Astrocyte of the cerebellum (primary cell): ENCODE results near the gene FKTN.
A peak's percentile ranks its signal among the peaks of the same experiment; 100 is the strongest.

Experiments
- DNase-seq: peaks from one replicate; pipeline ENCODE4 v3.0.0-alpha.2; 2011; ENCODE audit warnings: low read depth
- H3K4me3 ChIP-seq: 2 replicates; pipeline ENCODE4 v1.5.1; 2011; ENCODE audit warnings: mild to moderate bottlenecking, low read depth, low read length, moderate library complexity
- CTCF ChIP-seq: IDR thresholded peaks from 2 replicates; pipeline ENCODE4 v1.5.1; 2012; ENCODE audit warnings: low read length, low read depth, moderate library complexity, mild to moderate bottlenecking; ENCODE audit errors: missing control alignments
- in situ Hi-C: cut with HindIII; loops from 2 replicates; pipeline ENCODE4 v1.10.0; 2017; ENCODE audit warnings: low sequenced_read_pairs

Gene FKTN

GRCh38 chr9:105636331-105636730 lies 78.4 kb downstream of the FKTN start:
- no peak for DNase-seq
- TF ChIP-seq CTCF: no peak
- no peak overlapping the region for H3K4me3 ChIP-seq
- in situ Hi-C loops: no loop called here

- no peak overlapping the region for H3K4me3 ChIP-seq
- peak; percentile 58 for TF ChIP-seq CTCF
- DNase-seq: no peak
- in situ Hi-C loops: no loop called here
Observed at GRCh38 chr9:105637787-105638395, 80.0 kb downstream of the FKTN start.

GRCh38 chr9:105639936-105640335 lies 82.0 kb downstream of the FKTN start:
- no peak for DNase-seq
- H3K4me3 ChIP-seq: no peak overlapping the region
- in situ Hi-C loops: no loop called here
- TF ChIP-seq CTCF: no peak

GRCh38 chr9:105643795-105644194 lies 85.9 kb downstream of the FKTN start:
- TF ChIP-seq CTCF: no peak
- no peak overlapping the region for H3K4me3 ChIP-seq
- no peak for DNase-seq
- in situ Hi-C loops: no loop called here

GRCh38 chr9:105646879-105647594 lies 89.1 kb downstream of the FKTN start:
- DNase-seq: no peak
- no peak for TF ChIP-seq CTCF
- no peak overlapping the region for H3K4me3 ChIP-seq
- in situ Hi-C loops: no loop called here

- in situ Hi-C loops: no loop called here
- no peak overlapping the region for H3K4me3 ChIP-seq
- no peak for TF ChIP-seq CTCF
- no peak for DNase-seq
Observed at GRCh38 chr9:105647595-105648349, 89.8 kb downstream of the FKTN start.
